ENCODE results near the gene CCDC57. TPM values are rescaled to one million over a fixed set of nuclear protein-coding genes. Genes with fewer than 3 reads are reported as not detected.
A peak's percentile ranks its signal among the peaks of the same experiment; 100 is the strongest.

Gene CCDC57
- total and polyA plus RNA-seq, 10 donors = 28.8 to 164 (median 51.9) TPM

DNA sequence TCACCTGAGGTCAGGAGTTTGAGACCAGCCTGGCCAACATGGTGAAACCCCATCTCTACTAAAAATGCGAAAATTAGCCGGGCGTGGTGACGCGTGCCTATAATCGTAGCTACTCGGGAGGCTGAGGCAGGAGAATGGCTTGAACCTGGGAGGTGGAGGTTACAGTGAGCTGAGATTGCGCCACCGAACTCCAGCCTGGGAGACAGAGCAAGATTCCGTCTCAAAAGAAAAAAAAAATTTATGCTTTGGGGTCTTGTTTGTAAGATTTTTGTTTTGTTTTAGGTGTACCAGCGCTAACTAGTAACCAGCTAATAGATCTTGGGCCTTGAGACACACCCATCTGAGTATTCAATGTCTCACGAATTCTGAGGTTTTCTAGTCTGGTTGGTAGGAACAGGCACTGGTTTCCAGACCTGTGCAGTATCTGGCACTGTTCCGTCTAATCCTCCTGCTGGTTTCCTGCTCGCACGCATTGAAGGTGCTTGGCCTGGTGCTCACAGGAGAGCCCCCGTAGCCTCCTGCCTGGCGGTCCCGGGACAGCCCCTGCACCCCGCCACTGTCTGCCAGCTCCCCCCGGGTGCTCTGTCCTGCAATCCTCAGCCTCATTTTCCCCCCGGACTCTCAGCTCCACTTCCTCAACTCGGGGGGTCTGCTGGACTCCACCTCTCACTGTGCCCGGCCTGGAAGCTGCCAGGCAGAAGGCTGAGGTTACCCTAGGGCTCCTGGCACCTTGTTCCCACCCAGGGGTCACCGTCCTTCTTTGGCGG, 136.4 kb downstream of the CCDC57 start:
- Histone ChIP-seq H3K36me3 (peaks cover 0 to 38% (median 26%) of the 10 kb centered on the region in 6 donors), H3K4me3 (no peak overlapping the region), H3K27me3 (replicated peaks in 1 of 7) (no peaks in the 10 kb centered on the region), H3K9me3 (no peaks in the 10 kb centered on the region), H3K4me1 (no peaks in the 10 kb centered on the region), H3K27ac (no peak overlapping the region)
- no peak for TF ChIP-seq POLR2A (IDR thresholded peaks at IDR 0.05)
- peak in 1 of 3 donors; percentile 18 for TF ChIP-seq POLR2AphosphoS5 (IDR thresholded peaks at IDR 0.05)
- TF ChIP-seq, protein P1, sequence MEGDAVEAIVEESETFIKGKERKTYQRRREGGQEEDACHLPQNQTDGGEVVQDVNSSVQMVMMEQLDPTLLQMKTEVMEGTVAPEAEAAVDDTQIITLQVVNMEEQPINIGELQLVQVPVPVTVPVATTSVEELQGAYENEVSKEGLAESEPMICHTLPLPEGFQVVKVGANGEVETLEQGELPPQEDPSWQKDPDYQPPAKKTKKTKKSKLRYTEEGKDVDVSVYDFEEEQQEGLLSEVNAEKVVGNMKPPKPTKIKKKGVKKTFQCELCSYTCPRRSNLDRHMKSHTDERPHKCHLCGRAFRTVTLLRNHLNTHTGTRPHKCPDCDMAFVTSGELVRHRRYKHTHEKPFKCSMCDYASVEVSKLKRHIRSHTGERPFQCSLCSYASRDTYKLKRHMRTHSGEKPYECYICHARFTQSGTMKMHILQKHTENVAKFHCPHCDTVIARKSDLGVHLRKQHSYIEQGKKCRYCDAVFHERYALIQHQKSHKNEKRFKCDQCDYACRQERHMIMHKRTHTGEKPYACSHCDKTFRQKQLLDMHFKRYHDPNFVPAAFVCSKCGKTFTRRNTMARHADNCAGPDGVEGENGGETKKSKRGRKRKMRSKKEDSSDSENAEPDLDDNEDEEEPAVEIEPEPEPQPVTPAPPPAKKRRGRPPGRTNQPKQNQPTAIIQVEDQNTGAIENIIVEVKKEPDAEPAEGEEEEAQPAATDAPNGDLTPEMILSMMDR (IDR thresholded peaks at IDR 0.05 in 8 of 11, conservative IDR thresholded peaks at IDR 0.05 in 3 of 11) = no peak
- intact Hi-C loops (cut with DNase I; ENCODE audit: low total_unique reads) = no loop called here
- DNase-seq = no peak
- 79 to 84% (median 82%) methylated on average over 24 to 25 of the region's 25 CpGs for WGBS, 5 donors

DNA sequence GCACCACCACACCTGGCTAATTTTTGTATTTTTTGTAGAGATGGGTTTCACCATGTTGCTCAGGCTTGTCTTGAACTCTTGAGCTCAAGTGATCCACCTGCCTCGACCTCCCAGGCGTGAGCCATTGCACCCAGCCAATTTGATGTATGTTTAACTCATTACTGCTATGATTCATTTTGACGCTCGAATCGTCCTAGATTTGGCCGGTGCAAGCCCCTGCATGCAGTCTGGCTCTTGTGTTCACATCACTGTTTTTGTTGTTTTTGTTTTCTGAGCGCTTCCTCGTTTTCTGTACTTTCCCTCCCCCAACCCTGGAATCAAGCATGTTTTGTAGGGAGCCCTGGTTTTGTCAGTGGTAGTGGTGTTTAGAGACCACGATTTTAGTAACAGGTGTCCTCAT, 139.2 kb downstream of the CCDC57 start:
- Histone ChIP-seq H3K4me3 (no peak overlapping the region), H3K4me1 (no peaks in the 10 kb centered on the region), H3K27me3 (replicated peaks in 1 of 7) (no peaks in the 10 kb centered on the region), H3K9me3 (no peaks in the 10 kb centered on the region), H3K36me3 (peaks cover 0 to 10% (median 2%) of the 10 kb centered on the region in 6 donors), H3K27ac (no peak overlapping the region)
- intact Hi-C loops (cut with DNase I; ENCODE audit: low total_unique reads) = no loop called here
- TF ChIP-seq POLR2AphosphoS5 (IDR thresholded peaks at IDR 0.05) (no peak), POLR2A (IDR thresholded peaks at IDR 0.05) (no peak)
- TF ChIP-seq, protein P1 (IDR thresholded peaks at IDR 0.05 in 8 of 11, conservative IDR thresholded peaks at IDR 0.05 in 3 of 11) = no peak
- no peak for DNase-seq
- WGBS, 5 donors = 82 to 89% (median 86%) methylated on average over 9 of the region's 9 CpGs

DNA sequence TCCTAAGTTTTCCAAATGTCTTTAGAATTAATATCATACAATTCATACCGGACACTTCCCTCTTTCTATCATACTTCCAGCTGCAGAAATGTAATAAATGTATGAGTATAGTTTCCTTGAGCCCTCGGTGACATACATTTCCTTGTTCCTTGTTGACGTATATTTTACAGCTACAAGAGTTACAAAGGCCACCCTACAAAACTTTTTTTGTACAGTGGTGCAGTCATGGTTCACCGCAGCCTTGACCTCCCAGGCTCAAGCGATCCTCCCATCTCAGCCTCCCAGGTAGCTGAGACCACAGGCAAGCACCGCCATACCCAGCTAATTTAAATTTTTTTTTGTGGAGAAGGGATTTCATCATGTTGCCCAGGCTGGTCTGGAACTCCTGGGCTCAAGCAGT, 139.8 kb downstream of the CCDC57 start:
- 76 to 86% (median 83%) methylated on average over 6 of the region's 6 CpGs for WGBS, 5 donors
- H3K36me3 ChIP-seq = peaks cover 0 to 4% (median 0%) of the 10 kb centered on the region in 6 donors
- no peaks in the 10 kb centered on the region for H3K9me3 ChIP-seq
- H3K27ac ChIP-seq = no peak overlapping the region
- H3K4me3 ChIP-seq = no peak overlapping the region
- intact Hi-C loops (cut with DNase I; ENCODE audit: low total_unique reads) = no loop called here
- H3K4me1 ChIP-seq = no peaks in the 10 kb centered on the region
- H3K27me3 ChIP-seq (replicated peaks in 1 of 7) = no peaks in the 10 kb centered on the region
- no peak for DNase-seq
- TF ChIP-seq, protein P1 (IDR thresholded peaks at IDR 0.05 in 8 of 11, conservative IDR thresholded peaks at IDR 0.05 in 3 of 11) = no peak
- TF ChIP-seq POLR2AphosphoS5 (IDR thresholded peaks at IDR 0.05) (no peak), POLR2A (IDR thresholded peaks at IDR 0.05) (no peak)

DNA sequence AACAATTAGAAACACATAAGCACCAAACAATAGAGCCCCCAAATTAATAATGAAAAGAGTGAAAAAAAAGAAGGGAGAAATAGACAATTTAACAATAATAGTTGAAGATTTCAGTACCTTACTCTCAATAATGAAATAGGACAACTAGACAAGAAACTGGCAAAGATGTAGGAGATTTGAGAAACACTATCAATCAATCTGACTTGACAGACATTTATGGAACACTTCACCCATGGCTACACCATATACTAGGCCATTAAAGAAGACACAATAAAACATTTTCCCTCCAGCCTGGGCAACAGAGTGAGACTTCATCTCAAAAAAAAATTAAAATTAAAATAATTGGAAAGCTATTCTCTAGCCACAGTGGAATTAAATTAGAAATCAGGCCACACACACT, 142.0 kb downstream of the CCDC57 start:
- Histone ChIP-seq H3K27me3 (replicated peaks in 1 of 7) (no peaks in the 10 kb centered on the region), H3K9me3 (no peaks in the 10 kb centered on the region), H3K4me1 (peaks cover 8 to 13% (median 11%) of the 10 kb centered on the region in 6 donors), H3K36me3 (no peaks in the 10 kb centered on the region), H3K4me3 (no peak overlapping the region), H3K27ac (no peak overlapping the region)
- TF ChIP-seq, protein P1 (IDR thresholded peaks at IDR 0.05 in 8 of 11, conservative IDR thresholded peaks at IDR 0.05 in 3 of 11) = no peak
- TF ChIP-seq POLR2AphosphoS5 (IDR thresholded peaks at IDR 0.05) = no peak
- TF ChIP-seq POLR2A (IDR thresholded peaks at IDR 0.05) = no peak
- intact Hi-C loops (cut with DNase I; ENCODE audit: low total_unique reads) = no loop called here
- no peak for DNase-seq
